VCaP (cell line): ENCODE results near the gene PAK3.

Source experiments
- H3K27ac ChIP-seq: fragments of 450-650 bp; 2 replicates; pipeline ENCODE4 v1.5.1; 2017
- TF ChIP-seq, protein P1 (sequence below): fragments of 450-650 bp; conservative IDR thresholded peaks from 2 replicates; pipeline ENCODE4 v1.5.1; 2017; ENCODE audit warnings: mild to moderate bottlenecking, moderate library complexity

The PAK3 gene

GRCh38 chrX:111129921-111130320 is 33.9 kb downstream of the PAK3 start:
- TF ChIP-seq, protein P1, sequence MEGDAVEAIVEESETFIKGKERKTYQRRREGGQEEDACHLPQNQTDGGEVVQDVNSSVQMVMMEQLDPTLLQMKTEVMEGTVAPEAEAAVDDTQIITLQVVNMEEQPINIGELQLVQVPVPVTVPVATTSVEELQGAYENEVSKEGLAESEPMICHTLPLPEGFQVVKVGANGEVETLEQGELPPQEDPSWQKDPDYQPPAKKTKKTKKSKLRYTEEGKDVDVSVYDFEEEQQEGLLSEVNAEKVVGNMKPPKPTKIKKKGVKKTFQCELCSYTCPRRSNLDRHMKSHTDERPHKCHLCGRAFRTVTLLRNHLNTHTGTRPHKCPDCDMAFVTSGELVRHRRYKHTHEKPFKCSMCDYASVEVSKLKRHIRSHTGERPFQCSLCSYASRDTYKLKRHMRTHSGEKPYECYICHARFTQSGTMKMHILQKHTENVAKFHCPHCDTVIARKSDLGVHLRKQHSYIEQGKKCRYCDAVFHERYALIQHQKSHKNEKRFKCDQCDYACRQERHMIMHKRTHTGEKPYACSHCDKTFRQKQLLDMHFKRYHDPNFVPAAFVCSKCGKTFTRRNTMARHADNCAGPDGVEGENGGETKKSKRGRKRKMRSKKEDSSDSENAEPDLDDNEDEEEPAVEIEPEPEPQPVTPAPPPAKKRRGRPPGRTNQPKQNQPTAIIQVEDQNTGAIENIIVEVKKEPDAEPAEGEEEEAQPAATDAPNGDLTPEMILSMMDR: no peak
- no peak overlapping the region for H3K27ac ChIP-seq

- TF ChIP-seq, protein P1: no peak
- no peak overlapping the region for H3K27ac ChIP-seq
Measured at GRCh38 chrX:111131572-111131971, 35.6 kb downstream of the PAK3 start.

- H3K27ac ChIP-seq: no peak overlapping the region
- TF ChIP-seq, protein P1: no peak
Measured at GRCh38 chrX:111133389-111133788, 37.4 kb downstream of the PAK3 start.

DNA sequence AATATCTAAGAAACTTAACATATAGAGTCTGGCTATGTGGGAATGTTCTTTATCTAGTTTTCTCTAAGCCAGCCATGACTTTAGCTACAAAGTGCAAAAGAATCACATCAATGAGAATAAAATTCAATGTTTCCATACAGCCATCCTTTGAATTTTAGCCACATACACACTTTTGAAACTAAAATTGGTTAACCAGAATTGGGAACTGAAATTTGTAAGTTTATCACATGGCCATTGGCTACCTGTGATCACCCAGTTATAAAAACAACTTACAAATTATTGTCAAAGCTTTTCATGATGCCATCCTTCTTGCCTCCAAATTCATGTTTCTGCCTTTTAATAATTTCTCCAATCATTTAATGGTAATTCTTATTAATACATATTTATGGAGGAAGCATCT is 49.9 kb downstream of the PAK3 start:
- H3K27ac ChIP-seq: no peak overlapping the region
- TF ChIP-seq, protein P1: no peak

GRCh38 chrX:111151764-111152163 is 55.8 kb downstream of the PAK3 start:
- TF ChIP-seq, protein P1: no peak
- H3K27ac ChIP-seq: no peak overlapping the region

DNA sequence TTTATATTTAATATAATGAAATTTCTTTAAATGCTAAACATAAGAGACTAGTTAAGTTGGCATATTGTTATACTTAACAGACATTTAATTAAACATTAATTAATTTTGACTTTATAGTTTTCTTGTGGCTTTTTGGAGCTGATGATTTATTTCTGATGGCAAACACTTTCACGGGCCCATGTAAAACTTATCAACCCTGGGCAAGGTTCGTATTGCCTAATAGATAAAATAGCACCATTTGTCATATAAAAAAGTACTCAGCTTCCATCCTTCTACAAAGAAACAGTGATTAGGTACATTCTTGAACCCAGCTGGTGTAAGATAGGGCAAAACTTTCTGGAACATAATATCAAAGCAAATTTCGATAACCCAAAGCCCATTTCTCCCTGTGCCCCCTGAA is 63.2 kb downstream of the PAK3 start:
- TF ChIP-seq, protein P1: no peak
- no peak overlapping the region for H3K27ac ChIP-seq

DNA sequence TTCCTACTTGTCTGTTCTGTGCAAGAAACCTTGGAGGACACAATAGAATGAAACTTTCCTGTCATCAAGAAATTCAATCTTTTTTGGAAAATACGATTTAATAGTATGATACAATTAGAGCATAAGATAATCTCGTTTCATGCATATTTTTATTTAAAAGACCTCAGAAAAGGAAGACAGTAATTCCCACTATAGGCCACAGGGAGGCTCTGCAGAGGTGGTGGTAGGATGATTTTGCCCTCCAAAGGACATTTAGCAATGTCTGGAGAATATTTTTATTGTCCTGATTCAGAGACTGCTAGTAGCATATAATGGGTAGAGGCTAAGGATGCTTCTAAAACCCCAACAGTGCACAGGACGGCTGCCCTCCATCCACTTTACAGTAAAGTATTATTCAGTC is 68.7 kb downstream of the PAK3 start:
- TF ChIP-seq, protein P1: peak; percentile 56

DNA sequence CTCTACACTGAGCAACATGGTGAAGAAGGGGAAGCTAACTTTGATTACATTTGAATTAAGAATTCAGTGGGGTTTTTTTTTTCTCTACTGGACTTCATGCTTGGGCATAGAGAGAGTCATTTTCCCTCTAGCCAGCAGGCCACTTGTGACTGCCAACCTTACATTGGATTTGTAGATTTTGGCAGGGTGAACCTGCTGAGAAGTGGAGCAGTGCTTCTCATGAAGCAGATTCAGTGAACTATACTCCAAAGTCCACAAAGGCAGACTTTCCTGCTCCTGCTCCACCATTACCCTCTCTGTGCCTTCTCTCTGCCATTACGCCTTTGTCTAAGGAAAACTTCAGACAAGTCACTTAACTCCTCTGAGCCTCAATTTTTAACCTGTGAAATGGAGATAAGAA is 69.9 kb downstream of the PAK3 start:
- no peak overlapping the region for H3K27ac ChIP-seq
- TF ChIP-seq, protein P1: no peak

More for the DNA sequence above, 68.7 kb downstream of the PAK3 start:
- no peak overlapping the region for H3K27ac ChIP-seq
